HG03432 (cell line): ENCODE measurements around the gene LIMK2.
"Not testable (repeated sequence)": the region's sequence is repeated elsewhere in the genome, so short reads cannot be mapped to it uniquely, and the experiment has no call there.

Experiments
- ATAC-seq: cut with Tn5 transposase; IDR thresholded peaks from one replicate; pipeline ENCODE4 v1.9.1; 2021; ENCODE audit warnings: mild to moderate bottlenecking, moderate library complexity; ENCODE audit not compliant: unreplicated experiment

Gene LIMK2

GRCh38 chr22:31288496-31289240 lies 76.6 kb downstream of the LIMK2 start:
- ATAC-seq = no peak

DNA sequence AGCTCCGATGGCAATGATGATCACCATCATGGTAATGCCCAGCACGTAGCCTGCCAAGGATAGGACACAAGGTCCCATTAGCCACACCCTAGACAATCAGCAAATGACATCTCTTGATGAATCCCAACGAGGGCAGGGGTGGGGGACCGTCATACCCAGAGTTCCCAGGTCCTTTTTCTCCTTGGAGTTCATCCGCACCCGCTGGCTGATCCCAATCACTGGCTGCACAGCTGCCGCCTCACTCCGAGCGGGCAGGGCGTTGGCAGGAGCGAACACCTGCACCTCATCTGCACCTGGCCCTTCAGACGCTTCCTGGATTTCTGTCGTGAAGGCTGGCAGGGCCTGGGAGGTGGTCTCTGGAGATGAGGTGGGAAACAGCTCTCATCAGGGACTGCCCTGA lies 77.2 kb downstream of the LIMK2 start:
- ATAC-seq = no peak

- peak; percentile 89 for ATAC-seq
Measured at GRCh38 chr22:31290494-31291471, 78.7 kb downstream of the LIMK2 start.

DNA sequence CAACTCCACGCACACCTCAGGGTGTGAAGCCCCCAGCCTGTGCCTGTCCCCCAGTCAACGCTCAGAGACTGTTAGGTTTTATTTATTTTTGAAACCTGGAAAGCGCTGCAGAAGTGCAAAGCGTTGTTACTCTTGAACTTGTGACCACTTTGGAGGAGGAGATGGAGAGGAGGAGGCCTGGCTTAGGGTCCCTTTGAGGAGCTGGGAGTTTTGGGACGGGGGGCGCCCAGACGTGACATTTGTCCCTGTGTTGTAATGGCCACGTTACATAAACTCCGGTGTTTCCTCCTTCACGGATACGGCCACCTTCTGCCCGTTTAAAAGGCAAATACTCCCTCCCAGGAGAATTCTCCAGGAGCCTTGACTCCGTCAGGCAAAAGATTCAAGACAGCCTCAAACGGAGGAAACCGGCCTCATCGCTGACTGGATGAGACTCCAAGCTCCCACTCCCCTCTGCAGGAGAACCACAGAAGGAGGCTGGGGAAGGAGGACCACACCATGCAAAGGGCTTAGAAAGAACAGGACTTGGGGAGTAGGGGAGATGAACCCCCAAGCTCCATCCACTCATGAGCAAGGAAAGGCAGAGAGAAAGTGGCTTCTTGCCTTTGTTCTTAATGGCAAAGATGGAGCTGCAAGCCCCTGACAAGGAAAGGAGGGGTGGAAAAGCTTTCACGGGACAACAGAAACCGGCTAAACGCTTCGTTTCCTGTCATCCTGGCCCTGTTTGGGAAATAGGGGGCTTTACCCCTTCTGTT lies 79.6 kb downstream of the LIMK2 start:
- no peak for ATAC-seq

DNA sequence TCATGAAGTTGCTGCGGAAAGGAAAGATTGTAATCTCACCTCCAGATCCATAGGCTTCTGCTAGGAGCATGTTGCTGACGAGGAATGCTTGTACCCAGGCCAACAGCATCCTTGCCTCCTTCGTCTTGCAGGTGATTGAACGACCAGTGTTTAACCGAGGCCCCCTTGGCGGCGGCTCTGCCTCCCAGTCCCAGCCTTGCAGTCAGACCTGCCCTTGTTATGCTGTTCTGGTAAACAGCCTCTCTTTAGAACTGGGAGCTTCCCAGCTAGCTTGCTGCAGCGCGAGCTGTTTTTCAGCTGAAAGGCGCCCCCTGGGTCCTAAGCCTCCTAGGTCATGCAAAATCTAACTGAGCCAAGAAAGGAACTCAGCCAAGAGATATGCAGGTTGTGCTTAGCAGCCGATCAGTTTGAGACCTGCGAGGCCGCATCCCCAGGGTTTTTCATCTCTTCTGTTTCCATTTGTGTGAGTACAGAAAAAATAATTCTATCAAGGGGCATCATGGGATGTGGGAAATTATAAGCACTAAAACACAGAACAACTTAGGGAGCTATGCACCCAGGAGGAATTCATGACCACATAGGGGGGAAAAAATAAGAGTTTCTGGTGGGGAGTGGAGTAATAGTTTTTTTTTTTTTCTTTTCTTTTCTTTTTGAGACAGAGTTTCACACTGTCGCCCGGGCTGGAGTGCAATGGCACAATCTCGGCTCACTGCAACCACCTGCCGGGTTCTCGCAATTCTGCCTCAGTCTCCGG lies 80.3 kb downstream of the LIMK2 start, which contains the start of gene PIK3IP1:
PIK3IP1 (minus strand) TSS at position 253 of the 754 bp plus-strand sequence; CDS start at position 109, 144 bp downstream.
- peak; percentile 26 for ATAC-seq

DNA sequence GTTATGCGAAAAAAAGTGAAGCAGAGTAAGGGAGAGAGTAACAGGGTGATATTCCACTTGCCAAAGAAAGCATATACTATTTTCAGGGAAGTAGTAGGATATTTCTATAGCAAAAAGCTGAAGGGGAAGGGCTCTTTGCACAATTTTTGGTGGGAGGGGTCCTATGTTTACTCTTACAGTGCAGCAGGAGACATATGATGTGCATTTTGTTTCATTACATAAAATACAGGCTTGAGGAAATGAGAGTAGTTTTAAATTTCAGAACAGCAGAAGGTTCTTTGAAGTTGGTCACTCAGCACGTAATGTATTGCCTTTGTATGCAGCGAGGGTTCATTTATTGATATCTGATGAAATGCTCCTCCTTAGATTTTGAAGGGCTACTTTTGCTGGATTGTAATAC lies 83.3 kb downstream of the LIMK2 start:
- ATAC-seq = no peak

- no peak for ATAC-seq
Measured at GRCh38 chr22:31295831-31296657, 83.9 kb downstream of the LIMK2 start.

DNA sequence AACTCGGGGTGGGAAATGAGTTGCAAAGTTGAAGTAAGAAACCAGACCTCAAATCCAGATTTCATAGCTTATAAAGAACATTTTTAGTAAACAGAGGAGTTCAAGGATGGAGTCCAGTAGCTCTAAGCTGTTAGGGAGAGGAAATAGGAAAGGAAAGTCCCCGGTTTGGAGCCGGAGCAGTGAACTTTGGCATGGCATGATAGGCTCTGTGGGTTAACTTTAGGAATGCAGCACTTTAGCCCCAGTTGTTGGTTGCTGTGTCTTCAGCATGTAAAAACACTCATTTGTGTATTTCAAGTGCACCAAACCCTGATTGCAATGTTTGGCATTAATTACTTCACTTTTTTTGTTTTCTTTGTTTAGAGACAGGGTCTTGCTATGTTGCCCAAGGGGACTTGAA lies 88.8 kb downstream of the LIMK2 start:
- ATAC-seq = no peak

DNA sequence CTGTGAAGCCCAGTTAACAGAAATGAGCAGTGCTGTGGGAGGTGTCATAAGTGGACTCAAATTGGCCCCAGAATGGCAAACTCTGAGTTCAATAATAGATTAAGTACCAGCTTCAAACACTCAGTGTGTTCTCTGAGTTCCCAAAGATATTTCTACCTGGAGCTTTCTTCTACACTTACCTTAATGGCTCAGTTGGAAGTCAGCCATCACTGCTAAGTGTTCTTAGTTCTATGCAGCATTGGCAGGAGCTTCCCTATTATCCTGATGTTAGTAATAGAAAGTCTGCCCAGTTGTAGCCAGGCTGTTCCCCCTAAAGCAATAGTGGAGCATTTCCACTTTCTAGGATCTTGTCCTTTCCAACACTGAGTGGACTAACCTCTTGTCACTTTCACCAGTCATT lies 89.9 kb downstream of the LIMK2 start:
- ATAC-seq = no peak

- no peak for ATAC-seq
Measured at GRCh38 chr22:31302537-31302936, 90.4 kb downstream of the LIMK2 start.

- no peak for ATAC-seq
Measured at GRCh38 chr22:31305194-31305593, 93.1 kb downstream of the LIMK2 start.

- no peak for ATAC-seq
Measured at GRCh38 chr22:31308181-31308580, 96.1 kb downstream of the LIMK2 start.

- no peak for ATAC-seq
Measured at GRCh38 chr22:31313366-31314147, 101.5 kb downstream of the LIMK2 start.

GRCh38 chr22:31314220-31314619 lies 102.1 kb downstream of the LIMK2 start:
- ATAC-seq = not testable (repeated sequence)

DNA sequence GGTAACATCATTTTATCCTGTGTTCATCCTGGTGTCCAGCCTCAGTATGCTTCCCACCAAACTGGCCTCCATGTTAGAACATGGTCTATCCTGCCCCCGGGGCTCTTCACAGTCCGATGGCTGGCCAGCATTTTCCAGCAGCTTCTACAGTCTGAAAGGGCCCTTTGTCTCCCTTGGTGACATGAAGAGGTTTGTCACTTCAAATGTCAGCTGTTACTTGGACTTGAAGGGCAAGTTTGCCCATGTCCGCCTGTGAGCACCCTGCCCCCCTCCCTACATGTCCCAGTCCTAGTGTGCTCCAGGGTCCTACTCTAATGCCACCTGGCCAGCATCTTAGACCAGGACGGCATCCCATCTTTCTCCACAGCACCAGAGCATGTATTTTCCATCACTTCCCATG lies 109.3 kb downstream of the LIMK2 start:
- ATAC-seq = no peak

- ATAC-seq = no peak
Measured at GRCh38 chr22:31323578-31324550, 111.8 kb downstream of the LIMK2 start.

DNA sequence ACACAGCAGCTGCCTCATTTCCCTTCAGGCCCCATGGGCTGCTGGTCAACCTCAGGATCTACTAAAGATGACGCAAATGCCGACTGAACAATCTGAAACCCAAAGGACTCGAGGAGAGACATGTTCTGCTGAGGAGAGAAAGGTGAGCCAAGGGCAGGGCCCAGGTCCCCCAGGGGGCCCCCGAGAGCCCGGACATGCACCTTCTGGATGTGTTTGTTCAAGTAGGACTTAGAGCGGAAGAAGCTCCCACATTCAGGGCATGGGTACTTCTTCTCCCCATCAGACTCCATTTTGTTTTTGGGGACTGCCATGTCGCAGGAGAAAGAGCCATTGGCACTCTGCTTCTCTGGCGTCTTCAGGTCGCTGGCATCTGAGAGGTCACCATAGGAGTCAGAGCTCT lies 114.8 kb downstream of the LIMK2 start:
- no peak for ATAC-seq
